GM19099 (cell line): ENCODE measurements around the gene ERC2.

Source experiments
- POLR2A ChIP-seq: IDR thresholded peaks from 3 replicates; pipeline ENCODE4 v1.6.1; 2011; ENCODE audit warnings: low read depth; ENCODE audit not compliant: insufficient read length; ENCODE audit errors: extremely low read depth

The ERC2 gene

GRCh38 chr3:56314842-56315241, 153.4 kb downstream of the ERC2 start:
- TF ChIP-seq POLR2A, result no peak

DNA sequence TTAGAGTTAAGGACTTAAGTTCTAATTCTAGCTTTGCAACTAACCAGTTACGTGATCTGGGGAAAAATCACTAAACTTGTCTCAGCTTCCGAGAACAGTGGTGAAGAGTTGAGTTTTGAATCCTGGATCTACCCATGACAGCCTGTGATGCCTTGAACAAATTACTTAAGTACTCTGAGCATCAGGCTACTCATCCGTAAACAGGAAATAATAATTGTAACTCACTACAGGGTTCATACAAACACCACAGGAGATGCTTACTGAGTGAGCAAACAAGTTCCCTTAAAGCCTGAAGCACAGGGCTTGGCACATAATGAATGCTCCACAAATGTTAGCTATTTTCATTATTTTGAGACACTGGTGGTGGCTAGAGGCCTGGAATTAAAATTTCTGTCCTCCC, 158.8 kb downstream of the ERC2 start:
- no peak for TF ChIP-seq POLR2A

- no peak for TF ChIP-seq POLR2A
Observed at GRCh38 chr3:56308471-56308870, 159.8 kb downstream of the ERC2 start.

DNA sequence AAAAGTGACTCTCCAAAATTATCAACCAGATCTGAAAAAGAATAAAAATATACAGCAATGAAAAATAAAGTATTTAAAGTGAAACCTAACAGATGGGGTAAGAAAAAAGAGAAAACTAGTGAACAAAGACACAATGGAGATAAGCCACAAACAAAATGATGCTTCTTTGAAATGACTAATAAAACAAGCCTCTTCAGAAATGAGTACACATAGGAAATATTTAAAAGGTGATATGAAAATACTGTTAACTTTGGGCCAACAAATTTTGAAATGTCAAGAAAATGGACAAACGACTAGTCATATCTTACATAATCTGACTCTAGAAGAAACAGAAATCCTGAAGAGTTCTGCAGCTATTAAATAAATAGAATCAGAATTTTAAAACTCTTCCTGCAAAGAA, 164.2 kb downstream of the ERC2 start:
- TF ChIP-seq POLR2A, result no peak

- no peak for TF ChIP-seq POLR2A
Observed at GRCh38 chr3:56303487-56303886, 164.8 kb downstream of the ERC2 start.

DNA sequence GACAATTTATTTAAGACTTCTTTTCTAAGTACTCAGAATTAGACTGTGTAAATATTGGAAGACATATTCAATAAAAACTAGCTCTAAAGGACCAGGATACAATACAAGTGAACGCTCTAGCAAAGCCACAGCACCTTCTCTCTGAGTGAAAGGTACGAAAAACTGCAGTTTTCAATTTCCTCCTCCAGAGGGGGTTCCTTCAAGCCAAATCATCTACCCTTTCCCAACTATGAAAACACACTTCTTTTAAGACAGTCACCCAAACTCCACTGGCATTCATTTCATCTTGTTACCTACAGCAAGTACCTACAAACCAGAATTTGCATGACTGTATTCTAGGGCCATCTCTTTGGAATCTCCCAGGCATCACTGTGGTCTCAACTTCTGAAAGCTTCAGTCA, 165.8 kb downstream of the ERC2 start:
- no peak for TF ChIP-seq POLR2A

DNA sequence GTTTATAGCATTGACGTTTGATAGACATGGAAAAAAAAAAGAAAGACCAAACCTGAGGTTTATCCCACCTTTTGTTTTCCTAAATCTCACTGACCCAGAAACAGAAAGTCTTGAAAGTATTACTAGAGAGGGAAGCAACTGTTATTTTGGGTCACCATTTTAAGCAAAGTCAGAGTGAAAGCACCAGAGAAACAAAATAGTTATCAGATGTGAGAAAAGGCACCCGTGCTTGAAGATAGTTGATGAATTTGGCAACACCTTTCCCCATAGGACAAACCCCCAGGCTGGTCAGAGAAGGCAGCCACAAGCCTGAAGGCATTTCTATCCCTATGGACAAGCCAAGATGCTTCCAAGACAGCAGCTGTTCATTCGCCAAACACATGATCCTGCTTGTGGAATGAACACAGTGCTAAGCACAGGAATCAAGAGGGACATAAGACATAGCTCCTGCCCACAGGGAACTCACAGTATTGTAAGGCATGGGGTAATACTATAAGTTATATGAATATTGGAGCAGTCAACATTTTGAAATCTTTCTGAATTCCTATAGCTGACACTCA, 170.9 kb downstream of the ERC2 start:
- TF ChIP-seq POLR2A, result no peak

DNA sequence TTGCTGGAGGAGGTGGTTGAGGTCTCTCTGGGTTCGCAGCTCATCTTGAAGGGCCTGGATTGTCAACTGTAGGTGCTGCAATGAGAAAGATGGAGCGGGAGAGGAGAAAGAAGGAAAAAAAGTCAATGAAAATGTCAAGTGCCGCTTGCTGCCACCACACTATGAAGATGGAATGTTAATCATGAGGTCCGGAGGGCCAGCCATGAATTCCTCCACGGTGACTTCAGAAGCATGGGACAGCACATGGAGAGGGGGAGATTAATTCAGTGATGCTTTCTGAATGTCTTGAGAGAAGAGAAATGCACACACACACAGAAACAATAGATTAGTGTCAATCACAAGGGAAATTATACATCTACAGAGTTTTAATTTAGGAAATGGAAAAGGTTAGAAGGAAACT, 171.9 kb downstream of the ERC2 start:
- no peak for TF ChIP-seq POLR2A

DNA sequence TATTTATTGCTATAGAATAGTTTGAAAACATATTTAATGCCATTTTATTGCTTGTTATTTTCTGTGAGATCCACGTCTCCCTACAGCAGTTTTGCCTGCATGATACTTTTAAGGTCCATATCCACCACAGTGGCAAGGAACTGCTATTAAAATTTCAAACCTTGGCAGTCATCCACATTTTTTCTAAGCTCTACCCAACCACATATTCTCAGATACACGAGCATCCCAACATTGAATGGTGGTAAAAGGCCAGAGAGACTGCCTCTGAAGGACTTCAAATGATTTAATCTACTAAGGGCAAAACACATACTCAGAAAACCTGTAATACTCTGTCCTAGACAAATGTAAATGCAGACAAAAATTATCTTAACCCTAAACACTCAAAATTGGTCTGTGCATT, 173.1 kb downstream of the ERC2 start:
- TF ChIP-seq POLR2A, result no peak

DNA sequence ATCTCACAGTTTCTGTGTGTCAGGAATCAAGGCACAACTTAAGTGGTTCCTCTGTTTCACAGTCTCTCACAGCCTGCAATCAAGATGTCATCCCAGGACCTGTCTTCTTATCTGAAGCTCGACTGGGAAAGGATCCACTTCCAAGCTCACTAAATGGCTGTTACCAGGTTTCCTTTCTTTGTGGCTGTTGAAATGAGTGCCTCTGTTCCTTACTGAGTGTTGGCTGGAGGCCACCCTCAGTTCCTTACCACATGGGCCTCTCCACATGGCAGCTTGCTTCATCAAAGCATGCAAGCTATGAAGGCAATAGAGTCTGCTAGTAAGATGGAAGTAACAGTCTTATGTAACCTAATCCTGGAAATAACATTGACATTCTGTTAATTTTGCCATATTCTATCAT, 174.0 kb downstream of the ERC2 start:
- TF ChIP-seq POLR2A, result no peak

DNA sequence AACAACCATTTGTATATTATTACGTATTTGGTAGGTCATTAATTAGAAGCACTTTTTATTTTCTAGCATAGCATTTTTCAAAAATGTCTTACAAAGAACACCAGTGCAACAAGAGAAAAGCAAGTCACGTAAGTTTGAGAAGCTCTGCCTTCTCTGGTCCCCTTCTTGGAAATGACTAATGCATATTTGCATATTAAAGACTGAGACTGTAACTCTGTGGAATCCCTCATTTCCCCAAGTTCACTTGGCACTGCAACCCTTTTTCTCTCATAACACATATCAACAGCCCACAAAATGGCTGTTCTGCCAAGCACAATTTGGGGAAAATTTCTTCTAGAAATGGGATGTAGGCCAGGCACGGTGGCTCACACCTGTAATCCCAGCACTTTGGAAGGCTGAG, 176.3 kb downstream of the ERC2 start:
- no peak for TF ChIP-seq POLR2A

GRCh38 chr3:56291244-56291680, 177.0 kb downstream of the ERC2 start:
- TF ChIP-seq POLR2A, result no peak

DNA sequence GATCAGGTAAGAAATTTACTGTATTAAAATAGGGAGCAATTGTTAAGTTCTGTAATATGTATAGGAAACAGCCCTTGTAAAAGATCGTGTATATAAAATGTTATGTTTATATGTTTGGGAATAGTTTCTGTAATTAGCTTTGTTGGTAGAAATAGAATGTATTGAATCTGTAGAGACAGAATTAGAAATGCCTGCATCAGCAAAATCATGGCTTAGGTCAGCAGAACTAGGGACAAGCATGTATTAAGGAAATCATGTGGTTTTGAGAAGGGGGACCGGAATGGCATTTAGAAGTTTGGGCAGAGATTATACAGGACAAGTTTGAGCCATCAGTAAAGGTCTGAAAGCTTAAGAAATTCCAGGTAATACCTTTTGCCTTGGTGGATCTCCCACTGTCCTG, 177.9 kb downstream of the ERC2 start:
- no peak for TF ChIP-seq POLR2A

DNA sequence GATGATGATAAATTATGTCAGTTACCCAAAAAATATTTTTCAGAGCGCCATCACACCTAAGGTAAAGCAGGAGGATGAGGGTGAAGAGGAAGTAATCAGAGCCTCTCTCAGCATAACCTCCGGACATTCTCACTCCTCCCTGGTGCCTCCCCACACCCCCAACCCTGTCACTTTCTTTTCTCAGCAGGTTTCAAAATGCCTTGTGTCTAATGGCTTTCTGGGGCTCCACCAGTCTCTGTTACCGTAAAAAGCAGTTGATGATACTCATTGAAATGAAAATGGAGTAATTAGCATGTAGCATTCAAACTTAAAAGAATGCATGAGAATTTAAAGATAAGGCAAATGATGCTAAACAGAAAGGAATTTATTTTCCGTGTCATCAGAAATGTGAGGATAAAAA, 180.0 kb downstream of the ERC2 start:
- no peak for TF ChIP-seq POLR2A

DNA sequence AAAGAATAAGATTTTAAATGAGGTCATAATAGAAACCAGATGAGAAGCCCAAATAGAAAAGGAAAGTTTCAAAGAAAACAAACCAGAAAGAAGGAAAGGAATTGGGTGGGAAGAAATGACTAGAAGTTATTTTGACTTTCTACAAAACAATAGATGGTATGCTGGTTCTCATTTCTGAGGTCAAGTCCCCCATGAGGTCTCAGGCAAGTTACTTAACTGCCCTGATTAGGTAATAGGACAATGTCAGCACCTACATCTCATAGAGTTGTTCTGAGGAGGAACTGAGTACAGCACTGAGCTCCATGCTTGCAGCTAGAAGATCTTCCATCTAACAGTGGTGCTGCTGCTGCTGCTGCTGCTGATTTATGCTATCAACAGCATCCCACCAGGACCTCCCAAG, 185.9 kb downstream of the ERC2 start:
- TF ChIP-seq POLR2A, result no peak

- no peak for TF ChIP-seq POLR2A
Observed at GRCh38 chr3:56277236-56277635, 191.0 kb downstream of the ERC2 start.

DNA sequence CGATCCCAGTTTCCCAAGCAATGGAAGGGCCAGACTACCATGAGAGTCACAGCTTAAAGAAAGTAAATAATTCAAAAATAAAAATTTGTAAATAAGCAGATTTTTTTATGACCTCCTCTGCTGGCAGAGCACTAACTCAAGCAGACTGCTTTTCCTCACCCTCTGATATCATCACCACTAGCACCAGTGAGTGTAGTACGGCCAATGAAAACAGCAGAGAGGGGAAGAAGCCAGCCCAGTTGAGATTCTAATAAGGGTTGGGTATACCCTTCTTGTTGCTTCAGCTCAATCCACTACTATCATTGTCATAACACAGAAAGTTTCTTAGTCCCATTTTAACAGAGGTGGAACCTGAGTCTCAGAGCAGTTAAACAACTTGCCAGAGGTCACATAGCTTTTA, 193.1 kb downstream of the ERC2 start:
- TF ChIP-seq POLR2A, result no peak
